SK-N-SH treated with all-trans-retinoic acid at 6 μM for 48 hours (cell line): ENCODE results near the gene STS.

ENCODE experiments used
- ARNTL ChIP-seq: fragments of 450-650 bp; formaldehyde crosslinking; IDR thresholded peaks from 2 replicates; pipeline ENCODE4 v1.5.0; 2020; ENCODE audit warnings: low read depth, mild to moderate bottlenecking, moderate library complexity, borderline replicate concordance
- BACH2 ChIP-seq: fragments of 250-450 bp; sonication (Bioruptor Pico); IDR thresholded peaks from 2 replicates; pipeline ENCODE4 v1.9.0; 2021; ENCODE audit warnings: mild to moderate bottlenecking, borderline replicate concordance
- ISL1 ChIP-seq: fragments of 250-450 bp; sonication (Bioruptor Pico); IDR thresholded peaks from 2 replicates; pipeline ENCODE4 v2.1.2; 2022; ENCODE audit warnings: mild to moderate bottlenecking, moderate library complexity
- OSR1 ChIP-seq: fragments of 250-450 bp; sonication (Bioruptor Pico); IDR thresholded peaks from 2 replicates; pipeline ENCODE4 v1.8.0; 2022; ENCODE audit warnings: moderate library complexity, mild to moderate bottlenecking, inconsistent platforms
- RARB ChIP-seq: fragments of 250-450 bp; sonication (Bioruptor Pico); IDR thresholded peaks from 2 replicates; pipeline ENCODE4 v1.8.0; 2021; ENCODE audit warnings: mild to moderate bottlenecking, moderate library complexity
- ZFP30 ChIP-seq: fragments of 450-650 bp; formaldehyde crosslinking; IDR thresholded peaks from 2 replicates; pipeline ENCODE4 v1.5.0; 2022; ENCODE audit warnings: mild to moderate bottlenecking, moderate library complexity
- TF ChIP-seq, protein P1 (sequence below): fragments of 250-450 bp; sonication (Bioruptor Pico); IDR thresholded peaks from 2 replicates; pipeline ENCODE4 v1.8.0; 2021; ENCODE audit warnings: low read depth, mild to moderate bottlenecking, moderate library complexity, borderline replicate concordance
- TF ChIP-seq, protein P2 (sequence below): fragments of 250-450 bp; sonication (Bioruptor Pico); IDR thresholded peaks from 2 replicates; pipeline ENCODE4 v1.5.1; 2020; ENCODE audit warnings: low read depth, mild to moderate bottlenecking, moderate library complexity

DNA sequence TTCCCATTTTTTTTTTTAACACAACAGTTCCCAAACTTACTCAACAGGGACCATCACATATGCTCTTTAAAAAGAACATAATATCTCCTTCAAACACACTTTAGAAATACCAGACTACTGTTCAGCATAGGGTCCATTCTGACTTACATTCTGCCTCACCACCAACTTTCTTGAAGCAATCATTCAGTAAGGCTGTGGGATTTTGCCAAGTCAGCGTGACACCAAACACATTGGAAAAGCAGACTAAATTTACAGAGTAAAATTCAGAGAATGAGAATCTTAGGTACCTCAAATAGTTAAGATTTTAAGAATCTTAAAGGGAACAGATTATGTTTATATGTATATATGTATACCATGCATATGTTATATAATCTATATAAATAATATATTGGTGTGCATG lies 7.7 kb downstream of the STS start:
- no peak for TF ChIP-seq BACH2 (CRISPR knock-in tag)
- TF ChIP-seq ISL1 (CRISPR knock-in tag) = no peak
- TF ChIP-seq ARNTL (CRISPR knock-in tag) = no peak
- TF ChIP-seq RARB (CRISPR knock-in tag) = no peak
- TF ChIP-seq, protein P1, sequence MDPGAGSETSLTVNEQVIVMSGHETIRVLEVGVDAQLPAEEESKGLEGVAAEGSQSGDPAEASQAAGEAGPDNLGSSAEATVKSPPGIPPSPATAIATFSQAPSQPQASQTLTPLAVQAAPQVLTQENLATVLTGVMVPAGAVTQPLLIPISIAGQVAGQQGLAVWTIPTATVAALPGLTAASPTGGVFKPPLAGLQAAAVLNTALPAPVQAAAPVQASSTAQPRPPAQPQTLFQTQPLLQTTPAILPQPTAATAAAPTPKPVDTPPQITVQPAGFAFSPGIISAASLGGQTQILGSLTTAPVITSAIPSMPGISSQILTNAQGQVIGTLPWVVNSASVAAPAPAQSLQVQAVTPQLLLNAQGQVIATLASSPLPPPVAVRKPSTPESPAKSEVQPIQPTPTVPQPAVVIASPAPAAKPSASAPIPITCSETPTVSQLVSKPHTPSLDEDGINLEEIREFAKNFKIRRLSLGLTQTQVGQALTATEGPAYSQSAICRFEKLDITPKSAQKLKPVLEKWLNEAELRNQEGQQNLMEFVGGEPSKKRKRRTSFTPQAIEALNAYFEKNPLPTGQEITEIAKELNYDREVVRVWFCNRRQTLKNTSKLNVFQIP = no peak
- no peak for TF ChIP-seq OSR1 (CRISPR knock-in tag)
- TF ChIP-seq, protein P2, sequence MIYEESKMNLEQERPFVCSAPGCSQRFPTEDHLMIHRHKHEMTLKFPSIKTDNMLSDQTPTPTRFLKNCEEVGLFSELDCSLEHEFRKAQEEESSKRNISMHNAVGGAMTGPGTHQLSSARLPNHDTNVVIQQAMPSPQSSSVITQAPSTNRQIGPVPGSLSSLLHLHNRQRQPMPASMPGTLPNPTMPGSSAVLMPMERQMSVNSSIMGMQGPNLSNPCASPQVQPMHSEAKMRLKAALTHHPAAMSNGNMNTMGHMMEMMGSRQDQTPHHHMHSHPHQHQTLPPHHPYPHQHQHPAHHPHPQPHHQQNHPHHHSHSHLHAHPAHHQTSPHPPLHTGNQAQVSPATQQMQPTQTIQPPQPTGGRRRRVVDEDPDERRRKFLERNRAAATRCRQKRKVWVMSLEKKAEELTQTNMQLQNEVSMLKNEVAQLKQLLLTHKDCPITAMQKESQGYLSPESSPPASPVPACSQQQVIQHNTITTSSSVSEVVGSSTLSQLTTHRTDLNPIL = no peak
- TF ChIP-seq ZFP30 = no peak
